MM.1S (cell line): ENCODE measurements around the gene MBOAT1.

Experiments used
- EZH2 ChIP-seq: fragments of 300-600 bp; sonication (generic); optimal IDR thresholded peaks from 2 replicates; pipeline ENCODE3; 2017; ENCODE audit warnings: low read depth, mild to moderate bottlenecking, antibody characterized with exemption, low read length, mixed read lengths
- EZH2phosphoT487 ChIP-seq: fragments of 300-600 bp; sonication (generic); IDR thresholded peaks from 2 replicates; pipeline ENCODE4 v1.6.1; 2018; ENCODE audit warnings: antibody characterized with exemption, low read length
- TF ChIP-seq, protein P1 (sequence below): fragments of 300-600 bp; sonication (generic); IDR thresholded peaks from 2 replicates; pipeline ENCODE4 v1.5.1; 2016; ENCODE audit warnings: antibody characterized with exemption, low read length, mixed read lengths

- TF ChIP-seq, protein P1, sequence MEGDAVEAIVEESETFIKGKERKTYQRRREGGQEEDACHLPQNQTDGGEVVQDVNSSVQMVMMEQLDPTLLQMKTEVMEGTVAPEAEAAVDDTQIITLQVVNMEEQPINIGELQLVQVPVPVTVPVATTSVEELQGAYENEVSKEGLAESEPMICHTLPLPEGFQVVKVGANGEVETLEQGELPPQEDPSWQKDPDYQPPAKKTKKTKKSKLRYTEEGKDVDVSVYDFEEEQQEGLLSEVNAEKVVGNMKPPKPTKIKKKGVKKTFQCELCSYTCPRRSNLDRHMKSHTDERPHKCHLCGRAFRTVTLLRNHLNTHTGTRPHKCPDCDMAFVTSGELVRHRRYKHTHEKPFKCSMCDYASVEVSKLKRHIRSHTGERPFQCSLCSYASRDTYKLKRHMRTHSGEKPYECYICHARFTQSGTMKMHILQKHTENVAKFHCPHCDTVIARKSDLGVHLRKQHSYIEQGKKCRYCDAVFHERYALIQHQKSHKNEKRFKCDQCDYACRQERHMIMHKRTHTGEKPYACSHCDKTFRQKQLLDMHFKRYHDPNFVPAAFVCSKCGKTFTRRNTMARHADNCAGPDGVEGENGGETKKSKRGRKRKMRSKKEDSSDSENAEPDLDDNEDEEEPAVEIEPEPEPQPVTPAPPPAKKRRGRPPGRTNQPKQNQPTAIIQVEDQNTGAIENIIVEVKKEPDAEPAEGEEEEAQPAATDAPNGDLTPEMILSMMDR, result no peak
- no peak for TF ChIP-seq EZH2
- TF ChIP-seq EZH2phosphoT487, result no peak
Measured at GRCh38 chr6:20119485-20119884, 92.8 kb downstream of the MBOAT1 start.
